Bronchial epithelial cell (primary cell): ENCODE results near the gene ZNF473. TPM values are rescaled to one million over a fixed set of nuclear protein-coding genes. Genes with fewer than 3 reads are reported as not detected.
A peak's percentile ranks its signal among the peaks of the same experiment; 100 is the strongest.
"Not testable (repeated sequence)": the region's sequence is repeated elsewhere in the genome, so short reads cannot be mapped to it uniquely, and the experiment has no call there.

ENCODE experiments used
- DNase-seq: peaks from one replicate; pipeline ENCODE4 v3.0.0-alpha.2; 2010; ENCODE audit warnings: low read depth
- FAIRE-seq: peaks from 2 replicates; lab custom pipeline; 2011; peaks lifted over from hg19 to GRCh38; lab: Jason Lieb, UNC
- H3K27me3 ChIP-seq: 2 replicates; pipeline ENCODE4 v1.5.1; 2011; ENCODE audit warnings: low read length; ENCODE audit not compliant: control insufficient read depth, insufficient read depth
- H3K36me3 ChIP-seq: 2 replicates; pipeline ENCODE4 v1.5.1; 2011; ENCODE audit warnings: low read length; ENCODE audit not compliant: control insufficient read depth, insufficient read depth
- H3K4me3 ChIP-seq: 2 replicates; pipeline ENCODE4 v1.5.1; 2011; ENCODE audit warnings: mild to moderate bottlenecking, low read depth, low read length, control low read depth
- CTCF ChIP-seq: IDR thresholded peaks from 2 replicates; pipeline ENCODE4 v1.5.1; 2011; ENCODE audit warnings: mild to moderate bottlenecking, moderate library complexity, low read length, control low read depth, inconsistent platforms; ENCODE audit not compliant: insufficient read depth, severe bottlenecking
- total RNA-seq: library from RNA; depleted of rRNA; stranded (reverse); fragments of >200 nt; gene quantifications from 2 replicates; pipeline ENCODE4 v1.2.1, GENCODE V29; 2014

Gene ZNF473
- total RNA-seq, 1 donor from 2014 or later = 13.7 TPM

DNA sequence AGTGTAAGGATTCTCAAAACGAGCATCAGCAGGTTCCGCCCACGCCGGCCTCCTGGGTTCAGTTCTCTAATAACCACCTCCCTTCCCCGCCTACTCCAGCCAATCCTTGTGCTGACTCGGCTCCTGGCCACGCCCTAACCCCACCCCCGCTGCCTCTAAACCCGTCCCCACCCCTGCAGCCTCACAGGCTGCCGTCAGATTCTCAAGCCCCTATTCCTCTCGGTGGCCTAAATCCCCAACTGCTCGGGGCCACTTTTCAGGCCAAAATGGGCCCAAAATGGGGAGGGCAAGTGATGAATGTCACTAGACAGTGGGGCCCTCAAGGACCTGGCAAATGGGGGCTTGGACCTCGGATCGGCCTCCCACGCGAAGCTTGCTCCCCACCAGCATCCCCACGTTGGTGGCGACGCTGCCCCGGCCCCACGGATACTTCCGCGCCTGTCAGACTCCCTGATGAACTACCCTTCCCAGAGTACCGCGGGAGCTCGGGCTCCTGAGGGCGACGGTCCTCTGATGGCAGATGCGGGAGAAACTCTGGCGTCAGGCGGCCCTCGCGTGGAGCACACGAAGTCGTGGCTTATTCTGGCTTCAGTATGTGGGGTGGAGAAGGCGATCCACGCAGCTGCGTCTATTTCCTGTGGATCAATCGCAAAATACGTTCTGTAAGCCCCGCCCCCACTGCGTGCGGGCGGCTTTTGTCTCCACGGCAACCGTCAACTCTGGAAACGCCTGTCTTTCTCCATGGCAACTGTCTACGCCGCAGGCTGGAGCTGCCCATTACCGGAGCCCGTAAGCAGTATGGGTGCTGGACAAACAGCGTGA lies 24.8 kb downstream of the ZNF473 start:
- DNase-seq = peak; percentile 62
- no peak for FAIRE-seq

DNA sequence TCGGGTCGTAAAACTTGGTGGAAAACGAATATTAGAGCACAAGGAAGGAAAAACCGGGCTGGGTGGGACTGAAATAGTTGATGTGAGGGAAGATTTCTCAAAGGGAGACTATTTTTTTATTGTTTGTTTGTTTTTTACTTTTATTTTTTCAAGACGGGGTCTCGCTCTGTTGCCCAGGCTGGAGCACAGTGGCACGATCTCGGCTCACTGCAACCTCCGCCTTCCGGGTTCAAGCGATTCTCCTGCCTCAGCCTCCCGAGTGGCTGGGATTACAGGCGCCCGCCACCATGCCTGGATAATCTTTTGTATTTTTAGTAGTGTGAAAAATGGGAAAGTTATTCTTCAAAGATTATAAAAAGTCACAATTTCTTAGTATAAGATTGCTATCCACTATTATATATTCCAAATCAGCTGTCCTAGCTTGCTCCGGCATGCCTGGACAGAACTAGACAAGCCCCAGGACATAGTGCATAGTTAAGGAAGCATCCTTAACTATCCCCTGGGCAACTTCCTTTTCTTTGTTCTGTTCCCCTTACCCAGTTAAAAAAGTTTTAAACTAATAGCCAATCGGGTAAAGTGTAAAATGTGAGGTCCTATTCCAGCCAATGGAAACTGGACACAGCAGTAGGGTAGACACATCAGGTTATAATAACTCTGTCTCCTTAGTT lies 25.6 kb downstream of the ZNF473 start:
- H3K27me3 ChIP-seq, H3K36me3 ChIP-seq, FAIRE-seq: not testable (repeated sequence)
- peak; percentile 46 for DNase-seq
- H3K4me3 ChIP-seq = peak overlapping the region; percentile 44

More for the DNA sequence above, 24.8 kb downstream of the ZNF473 start:
- no peak for TF ChIP-seq CTCF
- no peaks in the 10 kb centered on the region for H3K27me3 ChIP-seq
- H3K4me3 ChIP-seq = peak overlapping the region; percentile 44
- peaks cover 1% of the 10 kb centered on the region for H3K36me3 ChIP-seq

- no peaks in the 10 kb centered on the region for H3K36me3 ChIP-seq
- FAIRE-seq = no peak
Observed at GRCh38 chr19:50051964-50052363, 26.2 kb downstream of the ZNF473 start.

GRCh38 chr19:50053119-50053518 lies 27.3 kb downstream of the ZNF473 start:
- TF ChIP-seq CTCF = no peak
- DNase-seq (no peak), FAIRE-seq (no peak)
- Histone ChIP-seq H3K4me3 (no peak overlapping the region), H3K27me3 (no peaks in the 10 kb centered on the region), H3K36me3 (no peaks in the 10 kb centered on the region)

More at GRCh38 chr19:50051964-50052363, 26.2 kb downstream of the ZNF473 start:
- DNase-seq = no peak
- H3K4me3 ChIP-seq = no peak overlapping the region
- H3K27me3 ChIP-seq = no peaks in the 10 kb centered on the region
- TF ChIP-seq CTCF = no peak

DNA sequence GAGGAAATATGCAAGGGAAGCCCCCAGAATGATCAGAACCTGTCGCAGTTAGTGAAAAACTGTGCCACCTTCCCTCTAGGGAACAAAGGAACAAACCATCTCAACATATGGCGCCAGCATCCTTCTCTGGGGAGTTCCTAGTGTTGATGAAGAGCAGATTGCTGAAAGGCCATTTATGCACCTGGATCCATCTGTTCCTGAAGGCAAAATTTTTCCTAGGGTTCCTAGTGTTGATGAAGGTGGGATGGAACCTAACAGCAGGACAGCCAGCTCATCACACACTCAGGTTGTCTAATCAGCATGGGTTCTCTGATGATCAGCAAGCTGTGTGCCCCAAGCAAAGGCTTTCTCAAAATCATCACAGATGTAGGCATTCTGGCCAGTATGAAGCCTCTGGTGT lies 32.6 kb downstream of the ZNF473 start:
- TF ChIP-seq CTCF = no peak
- no peaks in the 10 kb centered on the region for H3K27me3 ChIP-seq
- no peaks in the 10 kb centered on the region for H3K36me3 ChIP-seq
- H3K4me3 ChIP-seq = no peak overlapping the region
- FAIRE-seq (no peak), DNase-seq (no peak)

GRCh38 chr19:50059045-50059444 lies 33.2 kb downstream of the ZNF473 start:
- no peak for TF ChIP-seq CTCF
- FAIRE-seq = no peak
- H3K27me3 ChIP-seq = no peaks in the 10 kb centered on the region
- no peak overlapping the region for H3K4me3 ChIP-seq
- no peak for DNase-seq
- H3K36me3 ChIP-seq = no peaks in the 10 kb centered on the region
